ENCODE data around the gene RO60.
"Not testable (repeated sequence)": the region's sequence is repeated elsewhere in the genome, so short reads cannot be mapped to it uniquely, and the experiment has no call there.

The RO60 gene

GRCh38 chr1:193059282-193060114 is at the start of gene RO60, which contains the start of gene UCHL5:
Gene RO60 (plus strand): TSS chr1:193059612. CDS start chr1:193069055, 9,443 bp downstream.
Gene UCHL5 (minus strand): TSS chr1:193059360. CDS start chr1:193059260, 100 bp downstream.
- peak; percentile 93 for DNase-seq (ENCODE audit: low read depth)

GRCh38 chr1:193011406-193011805 is 48.0 kb upstream of the RO60 start:
- no peak for DNase-seq (ENCODE audit: low read depth)

GRCh38 chr1:193013005-193013404 is 46.4 kb upstream of the RO60 start:
- peak; percentile 11 for DNase-seq (ENCODE audit: low read depth)

- no peak for DNase-seq (ENCODE audit: low read depth)
Measured at GRCh38 chr1:193013707-193014106, 45.7 kb upstream of the RO60 start.

- peak; percentile 5 for DNase-seq (ENCODE audit: low read depth)
Measured at GRCh38 chr1:193014400-193014799, 45.0 kb upstream of the RO60 start.

GRCh38 chr1:193016788-193017187 is 42.6 kb upstream of the RO60 start:
- no peak for DNase-seq (ENCODE audit: low read depth)

- no peak for DNase-seq (ENCODE audit: low read depth)
Measured at GRCh38 chr1:193019442-193020026, 39.9 kb upstream of the RO60 start.

GRCh38 chr1:193025218-193025617 is 34.2 kb upstream of the RO60 start:
- no peak for DNase-seq (ENCODE audit: low read depth)

GRCh38 chr1:193030280-193030679 is 29.1 kb upstream of the RO60 start:
- no peak for DNase-seq (ENCODE audit: low read depth)

GRCh38 chr1:193031431-193031830 is 28.0 kb upstream of the RO60 start:
- DNase-seq (ENCODE audit: low read depth): no peak

- not testable (repeated sequence) for DNase-seq (ENCODE audit: low read depth)
Measured at GRCh38 chr1:193032643-193033427, 26.6 kb upstream of the RO60 start.

GRCh38 chr1:193033610-193034009 is 25.8 kb upstream of the RO60 start:
- DNase-seq (ENCODE audit: low read depth): no peak

- no peak for DNase-seq (ENCODE audit: low read depth)
Measured at GRCh38 chr1:193036337-193037047, 22.9 kb upstream of the RO60 start.

GRCh38 chr1:193040011-193040410 is 19.4 kb upstream of the RO60 start:
- no peak for DNase-seq (ENCODE audit: low read depth)

- DNase-seq (ENCODE audit: low read depth): no peak
Measured at GRCh38 chr1:193042766-193043691, 16.4 kb upstream of the RO60 start.

- not testable (repeated sequence) for DNase-seq (ENCODE audit: low read depth)
Measured at GRCh38 chr1:193048913-193049312, 10.5 kb upstream of the RO60 start.

GRCh38 chr1:193054169-193054675 is 5.2 kb upstream of the RO60 start:
- DNase-seq (ENCODE audit: low read depth): no peak

- DNase-seq (ENCODE audit: low read depth): no peak
Measured at GRCh38 chr1:193058529-193059281, 707 bp upstream of the RO60 start.

GRCh38 chr1:193060115-193060403 is 647 bp downstream of the RO60 start:
- no peak for DNase-seq (ENCODE audit: low read depth)

- no peak for DNase-seq (ENCODE audit: low read depth)
Measured at GRCh38 chr1:193060406-193060805, 994 bp downstream of the RO60 start.
